HepG2 (cell line): Measurements from ENCODE around the gene DNLZ. TPM values are rescaled to one million over a fixed set of nuclear protein-coding genes. Genes with fewer than 3 reads are reported as not detected.
A peak's percentile ranks its signal among the peaks of the same experiment; 100 is the strongest.

Source experiments
- FOXC1 ChIP-seq: sonication (generic); formaldehyde crosslinking; IDR thresholded peaks from 2 replicates; pipeline ENCODE4 v1.8.0; 2022; ENCODE audit warnings: mild to moderate bottlenecking, missing genetic modification reagents, borderline replicate concordance
- HIC2 ChIP-seq: sonication (generic); formaldehyde crosslinking; IDR thresholded peaks from 2 replicates; pipeline ENCODE4 v1.9.0; 2022; ENCODE audit warnings: low read depth, missing genetic modification reagents
- IRF2 ChIP-seq: IDR thresholded peaks from 2 replicates; pipeline ENCODE4 v1.6.1; 2018; ENCODE audit warnings: missing genetic modification reagents, missing compliant biosample characterization
- KLF15 ChIP-seq: sonication (generic); formaldehyde crosslinking; IDR thresholded peaks from 2 replicates; pipeline ENCODE4 v1.8.1; 2023; ENCODE audit warnings: borderline replicate concordance, mild to moderate bottlenecking, inconsistent platforms, missing genetic modification reagents, mixed read lengths
- PITX1 ChIP-seq: sonication (generic); formaldehyde crosslinking; IDR thresholded peaks from 2 replicates; pipeline ENCODE4 v1.5.1; 2020; ENCODE audit warnings: mild to moderate bottlenecking, missing genetic modification reagents
- THAP9 ChIP-seq: sonication (generic); formaldehyde crosslinking; IDR thresholded peaks from 2 replicates; pipeline ENCODE4; 2020; ENCODE audit warnings: missing genetic modification reagents, mild to moderate bottlenecking, borderline replicate concordance
- ZNF251 ChIP-seq: sonication (generic); formaldehyde crosslinking; IDR thresholded peaks from 2 replicates; pipeline ENCODE4 v1.9.0; 2021; ENCODE audit warnings: mild to moderate bottlenecking, missing genetic modification reagents
- ZNF768 ChIP-seq: sonication (generic); formaldehyde crosslinking; IDR thresholded peaks from 2 replicates; pipeline ENCODE4 v1.4.0; 2020; ENCODE audit warnings: missing genetic modification reagents
- ZNF816 ChIP-seq: sonication (generic); formaldehyde crosslinking; IDR thresholded peaks from 2 replicates; pipeline ENCODE4 v1.8.0; 2022; ENCODE audit warnings: missing genetic modification reagents, mild to moderate bottlenecking, borderline replicate concordance
- ZSCAN25 ChIP-seq: sonication (generic); formaldehyde crosslinking; IDR thresholded peaks from 2 replicates; pipeline ENCODE4 v1.8.0; 2022; ENCODE audit warnings: mild to moderate bottlenecking, missing genetic modification reagents
- polyA plus RNA-seq, 8 experiments: library from polyadenylated mRNA; depleted of rRNA in 3 of 8; stranded (reverse) in 7 of 8; unstranded in 1 of 8; fragments of >200 nt; fragmentation: Illumina TruSeq in 4 of 8; extraction: Trizol in 4 of 8; gene quantifications; 2 replicates each; pipeline versions ENCODE4 v1.2.1 to v1.2.3, GENCODE V29; 2011 to 2016; ENCODE audit warnings: low read depth in 4 of 8, missing spikeins in 1 of 8, mixed read lengths in 1 of 8; ENCODE audit not compliant: insufficient read depth in 1 of 8
- total RNA-seq, 5 experiments: library from RNA; depleted of rRNA; stranded (reverse); fragments of >200 nt; fragmentation: Illumina TruSeq; extraction: Trizol; gene quantifications; 2 replicates each; pipeline ENCODE4 v1.2.3, GENCODE V29; 2016; ENCODE audit warnings: low read depth in 1 of 5
- TF ChIP-seq, protein P1 (sequence below): IDR thresholded peaks from 2 replicates; pipeline ENCODE4 v1.6.1; 2012; ENCODE audit warnings: low read depth, low read length, improper control_type of control experiment
- TF ChIP-seq, protein P2 (sequence below): sonication (generic); formaldehyde crosslinking; IDR thresholded peaks from 2 replicates; pipeline ENCODE4 v1.5.0; 2020; ENCODE audit warnings: missing genetic modification reagents, mild to moderate bottlenecking, borderline replicate concordance
- TF ChIP-seq, protein P3 (sequence below): sonication (generic); formaldehyde crosslinking; IDR thresholded peaks from 2 replicates; pipeline ENCODE4 v1.5.1; 2020; ENCODE audit warnings: mild to moderate bottlenecking, missing genetic modification reagents, moderate library complexity
- TF ChIP-seq, protein P4 (sequence below): sonication (generic); formaldehyde crosslinking; IDR thresholded peaks from 2 replicates; pipeline ENCODE4 v1.4.0; 2020; ENCODE audit warnings: low read depth, mild to moderate bottlenecking, missing genetic modification reagents

DNLZ gene
- total and polyA plus RNA-seq, 2 of the 13 experiments (the other 11 are each of a cell fraction or from before 2014, with no cell fraction given): 3.4 to 8.0 TPM

DNA sequence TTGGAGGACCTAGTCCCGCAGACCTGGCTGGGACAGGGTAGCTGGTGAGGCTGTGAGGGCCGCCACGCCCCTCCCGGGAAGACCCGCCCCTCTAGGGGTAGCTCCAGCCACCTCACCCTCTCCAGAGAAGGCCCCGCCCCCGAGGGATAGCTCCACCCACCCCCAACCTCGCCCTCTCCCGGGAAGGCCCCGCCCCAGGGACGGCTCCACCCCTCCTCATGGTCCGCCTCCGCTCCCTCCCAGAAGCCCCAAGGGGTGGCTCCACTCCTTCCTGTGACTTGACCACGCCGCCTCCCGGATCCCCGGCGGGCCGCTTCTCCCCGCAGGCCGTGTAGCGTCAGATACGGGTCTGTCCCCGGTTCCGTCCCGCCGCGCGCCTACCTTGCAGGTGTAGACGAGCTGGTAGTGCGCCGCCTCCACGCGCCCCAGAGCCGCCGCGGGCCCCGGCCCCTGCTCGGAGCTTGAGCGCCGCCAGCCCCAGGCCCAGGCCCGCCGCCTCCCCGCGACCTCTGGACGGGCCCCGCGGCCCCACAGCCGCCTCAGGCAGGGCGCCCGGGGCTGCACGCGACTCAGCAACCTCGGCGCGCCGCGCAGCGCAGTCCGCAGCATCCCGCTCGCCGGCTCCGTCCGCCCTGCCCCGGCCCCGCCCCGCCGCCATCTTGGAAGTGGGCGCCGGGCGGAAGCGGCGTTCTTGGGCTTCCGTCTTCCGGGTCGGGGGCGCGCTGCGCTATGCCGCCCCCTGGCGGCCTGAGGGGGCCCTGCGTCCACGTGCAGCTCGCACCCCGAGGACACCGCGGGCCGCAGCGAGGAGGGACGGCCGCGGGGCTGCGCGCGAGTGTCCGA, at the start of gene DNLZ (continued):
- TF ChIP-seq, protein P1, sequence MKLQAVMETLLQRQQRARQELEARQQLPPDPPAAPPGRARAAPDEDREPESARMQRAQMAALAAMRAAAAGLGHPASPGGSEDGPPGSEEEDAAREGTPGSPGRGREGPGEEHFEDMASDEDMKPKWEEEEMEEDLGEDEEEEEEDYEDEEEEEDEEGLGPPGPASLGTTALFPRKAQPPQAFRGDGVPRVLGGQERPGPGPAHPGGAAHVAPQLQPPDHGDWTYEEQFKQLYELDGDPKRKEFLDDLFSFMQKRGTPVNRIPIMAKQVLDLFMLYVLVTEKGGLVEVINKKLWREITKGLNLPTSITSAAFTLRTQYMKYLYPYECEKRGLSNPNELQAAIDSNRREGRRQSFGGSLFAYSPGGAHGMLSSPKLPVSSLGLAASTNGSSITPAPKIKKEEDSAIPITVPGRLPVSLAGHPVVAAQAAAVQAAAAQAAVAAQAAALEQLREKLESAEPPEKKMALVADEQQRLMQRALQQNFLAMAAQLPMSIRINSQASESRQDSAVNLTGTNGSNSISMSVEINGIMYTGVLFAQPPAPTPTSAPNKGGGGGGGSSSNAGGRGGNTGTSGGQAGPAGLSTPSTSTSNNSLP: no peak
- no peak for TF ChIP-seq KLF15 (CRISPR knock-in tag)
- TF ChIP-seq ZNF768 (CRISPR knock-in tag): peak; percentile 70; the same call in 1 of the 2 replicates
- TF ChIP-seq, protein P2, sequence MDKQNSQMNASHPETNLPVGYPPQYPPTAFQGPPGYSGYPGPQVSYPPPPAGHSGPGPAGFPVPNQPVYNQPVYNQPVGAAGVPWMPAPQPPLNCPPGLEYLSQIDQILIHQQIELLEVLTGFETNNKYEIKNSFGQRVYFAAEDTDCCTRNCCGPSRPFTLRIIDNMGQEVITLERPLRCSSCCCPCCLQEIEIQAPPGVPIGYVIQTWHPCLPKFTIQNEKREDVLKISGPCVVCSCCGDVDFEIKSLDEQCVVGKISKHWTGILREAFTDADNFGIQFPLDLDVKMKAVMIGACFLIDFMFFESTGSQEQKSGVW (CRISPR knock-in tag): no peak
- TF ChIP-seq, protein P3, sequence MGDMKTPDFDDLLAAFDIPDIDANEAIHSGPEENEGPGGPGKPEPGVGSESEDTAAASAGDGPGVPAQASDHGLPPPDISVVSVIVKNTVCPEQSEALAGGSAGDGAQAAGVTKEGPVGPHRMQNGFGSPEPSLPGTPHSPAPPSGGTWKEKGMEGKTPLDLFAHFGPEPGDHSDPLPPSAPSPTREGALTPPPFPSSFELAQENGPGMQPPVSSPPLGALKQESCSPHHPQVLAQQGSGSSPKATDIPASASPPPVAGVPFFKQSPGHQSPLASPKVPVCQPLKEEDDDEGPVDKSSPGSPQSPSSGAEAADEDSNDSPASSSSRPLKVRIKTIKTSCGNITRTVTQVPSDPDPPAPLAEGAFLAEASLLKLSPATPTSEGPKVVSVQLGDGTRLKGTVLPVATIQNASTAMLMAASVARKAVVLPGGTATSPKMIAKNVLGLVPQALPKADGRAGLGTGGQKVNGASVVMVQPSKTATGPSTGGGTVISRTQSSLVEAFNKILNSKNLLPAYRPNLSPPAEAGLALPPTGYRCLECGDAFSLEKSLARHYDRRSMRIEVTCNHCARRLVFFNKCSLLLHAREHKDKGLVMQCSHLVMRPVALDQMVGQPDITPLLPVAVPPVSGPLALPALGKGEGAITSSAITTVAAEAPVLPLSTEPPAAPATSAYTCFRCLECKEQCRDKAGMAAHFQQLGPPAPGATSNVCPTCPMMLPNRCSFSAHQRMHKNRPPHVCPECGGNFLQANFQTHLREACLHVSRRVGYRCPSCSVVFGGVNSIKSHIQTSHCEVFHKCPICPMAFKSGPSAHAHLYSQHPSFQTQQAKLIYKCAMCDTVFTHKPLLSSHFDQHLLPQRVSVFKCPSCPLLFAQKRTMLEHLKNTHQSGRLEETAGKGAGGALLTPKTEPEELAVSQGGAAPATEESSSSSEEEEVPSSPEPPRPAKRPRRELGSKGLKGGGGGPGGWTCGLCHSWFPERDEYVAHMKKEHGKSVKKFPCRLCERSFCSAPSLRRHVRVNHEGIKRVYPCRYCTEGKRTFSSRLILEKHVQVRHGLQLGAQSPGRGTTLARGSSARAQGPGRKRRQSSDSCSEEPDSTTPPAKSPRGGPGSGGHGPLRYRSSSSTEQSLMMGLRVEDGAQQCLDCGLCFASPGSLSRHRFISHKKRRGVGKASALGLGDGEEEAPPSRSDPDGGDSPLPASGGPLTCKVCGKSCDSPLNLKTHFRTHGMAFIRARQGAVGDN (CRISPR knock-in tag): peak; percentile 96
- no peak for TF ChIP-seq PITX1 (CRISPR knock-in tag)
- peak; percentile 87; the same call in 1 of the 2 replicates for TF ChIP-seq FOXC1 (CRISPR knock-in tag)
- no peak; the same call in 1 of the 2 replicates for TF ChIP-seq ZSCAN25 (CRISPR knock-in tag)
- TF ChIP-seq THAP9 (CRISPR knock-in tag): peak; percentile 62; the same call in 1 of the 2 replicates
- no peak for TF ChIP-seq ZNF251 (CRISPR knock-in tag)
- TF ChIP-seq, protein P4, sequence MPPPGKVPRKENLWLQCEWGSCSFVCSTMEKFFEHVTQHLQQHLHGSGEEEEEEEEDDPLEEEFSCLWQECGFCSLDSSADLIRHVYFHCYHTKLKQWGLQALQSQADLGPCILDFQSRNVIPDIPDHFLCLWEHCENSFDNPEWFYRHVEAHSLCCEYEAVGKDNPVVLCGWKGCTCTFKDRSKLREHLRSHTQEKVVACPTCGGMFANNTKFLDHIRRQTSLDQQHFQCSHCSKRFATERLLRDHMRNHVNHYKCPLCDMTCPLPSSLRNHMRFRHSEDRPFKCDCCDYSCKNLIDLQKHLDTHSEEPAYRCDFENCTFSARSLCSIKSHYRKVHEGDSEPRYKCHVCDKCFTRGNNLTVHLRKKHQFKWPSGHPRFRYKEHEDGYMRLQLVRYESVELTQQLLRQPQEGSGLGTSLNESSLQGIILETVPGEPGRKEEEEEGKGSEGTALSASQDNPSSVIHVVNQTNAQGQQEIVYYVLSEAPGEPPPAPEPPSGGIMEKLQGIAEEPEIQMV (CRISPR knock-in tag): no peak
- no peak for TF ChIP-seq ZNF816 (CRISPR knock-in tag)
- TF ChIP-seq HIC2 (CRISPR knock-in tag): no peak
- TF ChIP-seq IRF2: peak; percentile 43; the same call in 1 of the 2 replicates
